Kidney epithelial cell (primary cell): Measurements from ENCODE around the gene IL17RD. TPM values are rescaled to one million over a fixed set of nuclear protein-coding genes. Genes with fewer than 3 reads are reported as not detected.

Experiments used
- DNase-seq: peaks from one replicate; pipeline ENCODE4 v3.0.0-alpha.2; 2010; ENCODE audit warnings: low read depth
- H3K27me3 ChIP-seq: 2 replicates; pipeline ENCODE4 v1.6.0; 2011; ENCODE audit warnings: low read length; ENCODE audit not compliant: control insufficient read depth, insufficient read depth
- H3K36me3 ChIP-seq: 2 replicates; pipeline ENCODE4 v1.5.1; 2011; ENCODE audit warnings: low read length; ENCODE audit not compliant: control insufficient read depth, insufficient read depth
- H3K4me3 ChIP-seq: 2 replicates; pipeline ENCODE4 v1.5.1; 2011; ENCODE audit warnings: low read depth, mild to moderate bottlenecking, control low read depth, low read length
- CTCF ChIP-seq: IDR thresholded peaks from 2 replicates; pipeline ENCODE4 v1.5.1; 2011; ENCODE audit warnings: mild to moderate bottlenecking, moderate library complexity, low read length, control low read depth, inconsistent platforms; ENCODE audit not compliant: insufficient read depth, poor library complexity, severe bottlenecking
- total RNA-seq: library from RNA; depleted of rRNA; stranded (reverse); fragments of >200 nt; gene quantifications from 2 replicates; pipeline ENCODE4 v1.2.3, GENCODE V29; 2015

Gene IL17RD
- total RNA-seq, 1 donor from 2014 or later, result 25.7 TPM

GRCh38 chr3:57059411-57059810, 105.7 kb downstream of the IL17RD start:
- DNase-seq, result no peak
- no peaks in the 10 kb centered on the region for H3K27me3 ChIP-seq
- no peak overlapping the region for H3K4me3 ChIP-seq
- TF ChIP-seq CTCF, result no peak
- H3K36me3 ChIP-seq, result no peaks in the 10 kb centered on the region

- TF ChIP-seq CTCF, result no peak
- Histone ChIP-seq H3K36me3 (no peaks in the 10 kb centered on the region), H3K4me3 (no peak overlapping the region), H3K27me3 (no peaks in the 10 kb centered on the region)
- no peak for DNase-seq
Measured at GRCh38 chr3:57057351-57057750, 107.8 kb downstream of the IL17RD start.

GRCh38 chr3:57053122-57053521, 112.0 kb downstream of the IL17RD start:
- no peaks in the 10 kb centered on the region for H3K36me3 ChIP-seq
- TF ChIP-seq CTCF, result no peak
- H3K27me3 ChIP-seq, result no peaks in the 10 kb centered on the region

GRCh38 chr3:57052662-57053061, 112.5 kb downstream of the IL17RD start:
- DNase-seq, result no peak
- Histone ChIP-seq H3K4me3 (no peak overlapping the region), H3K27me3 (no peaks in the 10 kb centered on the region), H3K36me3 (no peaks in the 10 kb centered on the region)
- TF ChIP-seq CTCF, result no peak

More at GRCh38 chr3:57053122-57053521, 112.0 kb downstream of the IL17RD start:
- no peak overlapping the region for H3K4me3 ChIP-seq
- DNase-seq, result no peak

- H3K27me3 ChIP-seq, result no peaks in the 10 kb centered on the region
- no peak for TF ChIP-seq CTCF
- no peak overlapping the region for H3K4me3 ChIP-seq
- H3K36me3 ChIP-seq, result no peaks in the 10 kb centered on the region
- no peak for DNase-seq
Measured at GRCh38 chr3:57048728-57049127, 116.4 kb downstream of the IL17RD start.

GRCh38 chr3:57048052-57048671, 117.0 kb downstream of the IL17RD start:
- no peak for DNase-seq

More at GRCh38 chr3:57048052-57048671, 117.0 kb downstream of the IL17RD start:
- H3K36me3 ChIP-seq, result no peaks in the 10 kb centered on the region
- H3K27me3 ChIP-seq, result no peaks in the 10 kb centered on the region
- no peak for TF ChIP-seq CTCF
- H3K4me3 ChIP-seq, result no peak overlapping the region
